ENCODE results near the gene UCK2.

UCK2 gene

DNA sequence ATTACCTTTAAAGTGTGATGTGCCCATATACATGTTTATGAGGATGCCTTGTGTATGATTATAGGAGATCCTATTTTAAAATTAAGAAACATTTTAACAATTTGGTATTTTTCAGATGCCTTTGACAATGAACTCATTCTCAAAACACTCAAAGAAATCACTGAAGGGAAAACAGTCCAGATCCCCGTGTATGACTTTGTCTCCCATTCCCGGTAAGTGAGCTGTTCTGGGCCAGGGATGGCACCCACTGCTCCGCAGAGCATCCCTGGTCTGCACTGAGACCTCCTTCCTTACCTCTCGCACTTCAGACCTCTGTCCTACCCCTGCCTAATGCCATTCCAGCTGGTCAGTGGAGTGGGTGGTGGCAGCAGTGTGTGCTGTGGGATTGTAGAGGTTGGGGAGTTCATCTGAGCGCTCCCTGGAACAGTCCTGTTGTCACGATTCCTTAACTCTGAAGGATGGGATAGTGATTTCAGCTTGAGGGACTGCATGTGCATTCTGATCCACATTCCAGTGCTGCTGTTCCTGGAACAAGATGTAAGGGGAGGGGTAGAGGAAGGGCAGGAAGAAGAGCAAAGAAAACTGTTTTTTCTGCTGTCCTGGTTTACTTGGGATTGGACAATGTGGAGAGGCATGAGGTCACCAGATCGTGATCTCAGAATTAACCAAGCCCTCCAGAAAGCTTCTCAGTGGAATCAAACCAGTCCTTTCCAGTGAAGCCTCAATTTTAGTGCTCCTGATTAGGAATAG lies 63.9 kb downstream of the UCK2 start:
- H3K36me3 ChIP-seq (ENCODE audit: control insufficient read depth, insufficient read depth, low read length): peaks cover 64% of the 10 kb centered on the region
- H3K9ac ChIP-seq (ENCODE audit: low read length): no peak overlapping the region
- H3K27me3 ChIP-seq (ENCODE audit: control insufficient read depth, insufficient read depth, low read length): no peaks in the 10 kb centered on the region
- H3K9me3 ChIP-seq (ENCODE audit: control insufficient read depth, insufficient read depth, low read depth, low read length): no peaks in the 10 kb centered on the region
- H3K4me1 ChIP-seq (ENCODE audit: control insufficient read depth, insufficient read depth, low read length): no peaks in the 10 kb centered on the region; the same call in 1 of the 2 replicates
- no peak overlapping the region for H3K27ac ChIP-seq (ENCODE audit: low read depth, low read length)
- H3K4me3 ChIP-seq (ENCODE audit: low read depth, low read length): no peak overlapping the region

GRCh38 chr1:165892935-165893334 lies 65.5 kb downstream of the UCK2 start:
- Histone ChIP-seq H3K27me3 (ENCODE audit: control insufficient read depth, insufficient read depth, low read length) (no peaks in the 10 kb centered on the region), H3K9me3 (ENCODE audit: control insufficient read depth, insufficient read depth, low read depth, low read length) (no peaks in the 10 kb centered on the region), H3K27ac (ENCODE audit: low read depth, low read length) (no peak overlapping the region), H3K4me1 (ENCODE audit: control insufficient read depth, insufficient read depth, low read length) (peaks cover 8% of the 10 kb centered on the region; the same call in 1 of the 2 replicates), H3K36me3 (ENCODE audit: control insufficient read depth, insufficient read depth, low read length) (peaks cover 80% of the 10 kb centered on the region), H3K9ac (ENCODE audit: low read length) (no peak overlapping the region), H3K4me3 (ENCODE audit: low read depth, low read length) (no peak overlapping the region)

- no peak overlapping the region for H3K27ac ChIP-seq (ENCODE audit: low read depth, low read length)
- no peak overlapping the region for H3K9ac ChIP-seq (ENCODE audit: low read length)
- peaks cover 86% of the 10 kb centered on the region for H3K36me3 ChIP-seq (ENCODE audit: control insufficient read depth, insufficient read depth, low read length)
- H3K27me3 ChIP-seq (ENCODE audit: control insufficient read depth, insufficient read depth, low read length): no peaks in the 10 kb centered on the region
- H3K4me3 ChIP-seq (ENCODE audit: low read depth, low read length): no peak overlapping the region
- peaks cover 8% of the 10 kb centered on the region; the same call in 1 of the 2 replicates for H3K4me1 ChIP-seq (ENCODE audit: control insufficient read depth, insufficient read depth, low read length)
- H3K9me3 ChIP-seq (ENCODE audit: control insufficient read depth, insufficient read depth, low read depth, low read length): no peaks in the 10 kb centered on the region
Measured at GRCh38 chr1:165893507-165893906, 66.1 kb downstream of the UCK2 start.

DNA sequence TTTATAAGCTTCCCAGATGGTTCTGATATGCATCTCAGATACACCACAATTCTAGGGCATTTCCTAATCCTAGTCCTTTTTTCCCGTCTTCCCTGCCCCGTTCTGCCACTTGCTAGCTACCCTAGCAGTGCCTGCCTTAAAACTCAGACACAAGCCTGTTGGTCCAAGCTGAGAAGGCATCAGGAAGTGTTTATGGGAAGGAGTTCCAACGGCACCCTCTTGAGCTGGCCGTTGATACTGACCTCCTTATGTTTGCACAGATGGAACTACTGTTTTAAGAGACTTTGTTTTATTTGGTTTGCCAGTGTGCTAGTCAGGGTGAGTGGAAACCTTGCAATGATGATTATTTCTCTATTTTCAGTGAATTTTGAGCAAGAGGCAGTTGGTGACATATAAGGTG lies 67.2 kb downstream of the UCK2 start:
- Histone ChIP-seq H3K4me1 (ENCODE audit: control insufficient read depth, insufficient read depth, low read length) (peaks cover 15% of the 10 kb centered on the region; the same call in 1 of the 2 replicates), H3K27ac (ENCODE audit: low read depth, low read length) (no peak overlapping the region), H3K27me3 (ENCODE audit: control insufficient read depth, insufficient read depth, low read length) (no peaks in the 10 kb centered on the region), H3K9me3 (ENCODE audit: control insufficient read depth, insufficient read depth, low read depth, low read length) (no peaks in the 10 kb centered on the region), H3K9ac (ENCODE audit: low read length) (no peak overlapping the region), H3K4me3 (ENCODE audit: low read depth, low read length) (no peak overlapping the region), H3K36me3 (ENCODE audit: control insufficient read depth, insufficient read depth, low read length) (peaks cover 94% of the 10 kb centered on the region)

- H3K36me3 ChIP-seq (ENCODE audit: control insufficient read depth, insufficient read depth, low read length): peaks cover 95% of the 10 kb centered on the region
- no peak overlapping the region for H3K9ac ChIP-seq (ENCODE audit: low read length)
- no peak overlapping the region for H3K27ac ChIP-seq (ENCODE audit: low read depth, low read length)
- no peaks in the 10 kb centered on the region for H3K27me3 ChIP-seq (ENCODE audit: control insufficient read depth, insufficient read depth, low read length)
- no peak overlapping the region for H3K4me3 ChIP-seq (ENCODE audit: low read depth, low read length)
- H3K9me3 ChIP-seq (ENCODE audit: control insufficient read depth, insufficient read depth, low read depth, low read length): no peaks in the 10 kb centered on the region
- H3K4me1 ChIP-seq (ENCODE audit: control insufficient read depth, insufficient read depth, low read length): peaks cover 23% of the 10 kb centered on the region; the same call in 1 of the 2 replicates
Measured at GRCh38 chr1:165895451-165895871, 68.0 kb downstream of the UCK2 start.

DNA sequence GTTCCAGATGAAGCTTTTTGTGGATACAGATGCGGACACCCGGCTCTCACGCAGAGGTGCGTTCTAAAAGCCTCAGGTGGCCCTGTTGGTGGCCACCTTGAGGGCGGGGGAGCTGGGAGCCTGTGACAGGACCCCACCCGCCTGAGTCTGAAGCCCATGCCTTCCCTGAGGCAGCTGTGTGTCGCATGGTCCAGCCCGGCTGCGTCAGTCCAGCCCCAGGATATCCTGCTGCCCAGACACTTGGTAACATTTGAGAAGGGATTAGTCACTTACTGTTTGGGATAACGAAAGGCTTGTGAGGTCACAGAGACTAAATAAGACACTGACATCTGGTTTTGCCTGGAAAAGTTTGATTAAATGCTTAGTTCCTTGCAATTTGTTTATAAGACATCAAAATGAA lies 68.9 kb downstream of the UCK2 start:
- H3K9me3 ChIP-seq (ENCODE audit: control insufficient read depth, insufficient read depth, low read depth, low read length): no peaks in the 10 kb centered on the region
- peaks cover 92% of the 10 kb centered on the region for H3K36me3 ChIP-seq (ENCODE audit: control insufficient read depth, insufficient read depth, low read length)
- no peak overlapping the region for H3K4me3 ChIP-seq (ENCODE audit: low read depth, low read length)
- H3K27ac ChIP-seq (ENCODE audit: low read depth, low read length): no peak overlapping the region
- peaks cover 25% of the 10 kb centered on the region; the same call in 1 of the 2 replicates for H3K4me1 ChIP-seq (ENCODE audit: control insufficient read depth, insufficient read depth, low read length)
- H3K9ac ChIP-seq (ENCODE audit: low read length): no peak overlapping the region
- no peaks in the 10 kb centered on the region for H3K27me3 ChIP-seq (ENCODE audit: control insufficient read depth, insufficient read depth, low read length)

DNA sequence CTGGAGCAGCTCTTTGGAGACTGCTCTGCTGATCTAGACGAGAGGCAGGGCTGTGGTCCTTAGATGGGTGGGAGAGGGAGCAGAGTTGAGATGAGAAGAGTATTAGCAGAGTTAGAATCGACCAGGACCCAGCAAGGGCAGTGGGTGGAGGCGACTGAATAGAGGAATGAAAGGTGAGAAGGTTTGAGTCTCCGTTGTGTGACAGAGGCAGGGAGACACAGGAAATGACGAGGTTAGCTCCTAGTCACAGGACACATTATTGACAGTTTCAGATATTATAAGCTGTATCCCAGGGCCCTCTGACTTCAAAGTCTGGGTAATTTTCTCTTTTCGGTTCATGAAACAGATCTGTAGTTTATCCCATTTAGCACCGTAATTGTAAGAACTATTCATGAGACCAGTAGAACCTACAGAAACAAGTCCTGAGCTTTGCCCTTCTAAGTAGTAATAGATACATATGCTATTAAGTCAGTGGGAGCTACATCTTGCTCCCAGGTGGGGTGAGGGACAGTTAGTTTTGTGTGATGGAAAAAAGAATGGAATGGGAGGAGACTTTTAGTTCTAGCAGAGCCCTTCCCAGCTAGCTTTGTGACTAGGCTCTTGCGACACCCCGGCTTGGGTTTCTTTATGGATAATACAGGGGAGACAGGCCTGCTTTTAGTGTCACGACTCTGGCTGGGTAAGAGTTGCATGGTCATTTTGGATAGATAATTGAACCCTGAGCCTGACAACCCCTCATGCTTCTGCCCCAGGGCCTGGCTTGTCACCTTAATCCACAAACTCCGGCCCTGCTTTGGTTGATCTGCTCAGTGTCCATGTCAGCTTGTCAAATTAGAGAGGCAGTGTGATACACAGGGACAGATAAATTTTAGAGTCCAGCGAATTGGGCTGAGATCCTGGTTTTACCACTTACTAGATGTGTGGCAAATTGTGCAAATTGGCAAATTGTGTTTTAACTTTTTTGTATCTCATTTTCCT lies 70.2 kb downstream of the UCK2 start:
- no peaks in the 10 kb centered on the region for H3K27me3 ChIP-seq (ENCODE audit: control insufficient read depth, insufficient read depth, low read length)
- H3K9ac ChIP-seq (ENCODE audit: low read length): no peak overlapping the region
- no peaks in the 10 kb centered on the region for H3K9me3 ChIP-seq (ENCODE audit: control insufficient read depth, insufficient read depth, low read depth, low read length)
- H3K4me1 ChIP-seq (ENCODE audit: control insufficient read depth, insufficient read depth, low read length): peaks cover 25% of the 10 kb centered on the region; the same call in 1 of the 2 replicates
- no peak overlapping the region for H3K27ac ChIP-seq (ENCODE audit: low read depth, low read length)
- peaks cover 86% of the 10 kb centered on the region for H3K36me3 ChIP-seq (ENCODE audit: control insufficient read depth, insufficient read depth, low read length)
- no peak overlapping the region for H3K4me3 ChIP-seq (ENCODE audit: low read depth, low read length)

- Histone ChIP-seq H3K36me3 (ENCODE audit: control insufficient read depth, insufficient read depth, low read length) (peaks cover 86% of the 10 kb centered on the region), H3K27ac (ENCODE audit: low read depth, low read length) (no peak overlapping the region), H3K4me1 (ENCODE audit: control insufficient read depth, insufficient read depth, low read length) (peaks cover 25% of the 10 kb centered on the region; the same call in 1 of the 2 replicates), H3K9ac (ENCODE audit: low read length) (no peak overlapping the region), H3K9me3 (ENCODE audit: control insufficient read depth, insufficient read depth, low read depth, low read length) (no peaks in the 10 kb centered on the region), H3K4me3 (ENCODE audit: low read depth, low read length) (no peak overlapping the region), H3K27me3 (ENCODE audit: control insufficient read depth, insufficient read depth, low read length) (no peaks in the 10 kb centered on the region)
Measured at GRCh38 chr1:165898837-165899236, 71.4 kb downstream of the UCK2 start.

- Histone ChIP-seq H3K4me1 (ENCODE audit: control insufficient read depth, insufficient read depth, low read length) (peaks cover 25% of the 10 kb centered on the region; the same call in 1 of the 2 replicates), H3K27me3 (ENCODE audit: control insufficient read depth, insufficient read depth, low read length) (no peaks in the 10 kb centered on the region), H3K36me3 (ENCODE audit: control insufficient read depth, insufficient read depth, low read length) (peaks cover 86% of the 10 kb centered on the region), H3K9me3 (ENCODE audit: control insufficient read depth, insufficient read depth, low read depth, low read length) (no peaks in the 10 kb centered on the region), H3K9ac (ENCODE audit: low read length) (no peak overlapping the region), H3K27ac (ENCODE audit: low read depth, low read length) (no peak overlapping the region), H3K4me3 (ENCODE audit: low read depth, low read length) (no peak overlapping the region)
Measured at GRCh38 chr1:165899461-165899941, 72.1 kb downstream of the UCK2 start.

- Histone ChIP-seq H3K9ac (ENCODE audit: low read length) (no peak overlapping the region), H3K27ac (ENCODE audit: low read depth, low read length) (no peak overlapping the region; the same call in 1 of the 2 replicates), H3K27me3 (ENCODE audit: control insufficient read depth, insufficient read depth, low read length) (no peaks in the 10 kb centered on the region), H3K4me1 (ENCODE audit: control insufficient read depth, insufficient read depth, low read length) (peaks cover 25% of the 10 kb centered on the region; the same call in 1 of the 2 replicates), H3K36me3 (ENCODE audit: control insufficient read depth, insufficient read depth, low read length) (peaks cover 81% of the 10 kb centered on the region), H3K4me3 (ENCODE audit: low read depth, low read length) (no peak overlapping the region), H3K9me3 (ENCODE audit: control insufficient read depth, insufficient read depth, low read depth, low read length) (no peaks in the 10 kb centered on the region)
Measured at GRCh38 chr1:165900576-165901380, 73.4 kb downstream of the UCK2 start.

Data from HUES6 (cell line).